GM23338 (cell line): ENCODE measurements around the gene CIB4. TPM values are rescaled to one million over a fixed set of nuclear protein-coding genes. Genes with fewer than 3 reads are reported as not detected.

Experiments used
- ATAC-seq: fragments of 200-7000 bp; cut with Tn5 transposase; 3 replicates; pipeline ENCODE4 v1.9.1; 2020
- DNase-seq: peaks from one replicate; pipeline ENCODE4 v3.0.0-alpha.2; 2015; ENCODE audit warnings: low spot score
- H2AFZ ChIP-seq: fragments of 200-600 bp; sonication (generic); 2 replicates; pipeline ENCODE4 v1.8.0; 2016; ENCODE audit warnings: antibody characterized with exemption, mild to moderate bottlenecking, moderate library complexity
- H3F3A ChIP-seq: fragments of 200-600 bp; sonication (generic); replicated peaks from 2 replicates; pipeline ENCODE4 v1.8.0; 2017; ENCODE audit warnings: antibody characterized with exemption, mixed run types, low read depth
- H3K27ac ChIP-seq: fragments of 200-600 bp; sonication (generic); 2 replicates; pipeline ENCODE4 v1.6.1; 2016; ENCODE audit warnings: low read depth
- H3K27me3 ChIP-seq: fragments of 200-600 bp; sonication (generic); 2 replicates; pipeline ENCODE4 v1.8.0; 2016; ENCODE audit warnings: mild to moderate bottlenecking, mixed run types, moderate library complexity; ENCODE audit not compliant: insufficient read depth
- H3K36me3 ChIP-seq: fragments of 200-600 bp; sonication (generic); 2 replicates; pipeline ENCODE4 v1.8.0; 2016; ENCODE audit warnings: mild to moderate bottlenecking; ENCODE audit not compliant: insufficient read depth
- H3K4me1 ChIP-seq: fragments of 200-600 bp; sonication (generic); 2 replicates; pipeline ENCODE4 v1.8.0; 2016; ENCODE audit warnings: mild to moderate bottlenecking, moderate library complexity; ENCODE audit not compliant: insufficient read depth
- H3K4me2 ChIP-seq: fragments of 200-600 bp; sonication (generic); 2 replicates; pipeline ENCODE4 v1.7.1; 2017; ENCODE audit warnings: mixed run types
- H3K4me3 ChIP-seq: fragments of 200-600 bp; sonication (generic); 2 replicates; pipeline ENCODE4 v1.6.1; 2016; ENCODE audit warnings: mixed run types
- H3K79me2 ChIP-seq: fragments of 200-600 bp; sonication (generic); replicated peaks from 2 replicates; pipeline ENCODE4 v1.8.0; 2017; ENCODE audit warnings: mild to moderate bottlenecking; ENCODE audit not compliant: insufficient read depth
- H3K9me2 ChIP-seq: fragments of 200-600 bp; sonication (generic); 2 replicates; pipeline ENCODE4 v1.8.0; 2017; ENCODE audit not compliant: insufficient read depth
- H4K20me1 ChIP-seq: fragments of 200-600 bp; sonication (generic); replicated peaks from 2 replicates; pipeline ENCODE4 v1.8.0; 2017; ENCODE audit warnings: mild to moderate bottlenecking; ENCODE audit not compliant: insufficient read depth
- H3K27ac Mint-ChIP-seq: 2 replicates; pipeline ENCODE4 v1.8.0; 2020; ENCODE audit warnings: inconsistent platforms, mild to moderate bottlenecking, moderate library complexity, mixed read lengths
- H3K27me3 Mint-ChIP-seq: 3 replicates; pipeline ENCODE4 v1.8.0; 2022; ENCODE audit warnings: low read depth, mild to moderate bottlenecking, moderate library complexity, mixed read lengths, inconsistent platforms; ENCODE audit not compliant: insufficient read depth, poor library complexity
- H3K36me3 Mint-ChIP-seq: 3 replicates; pipeline ENCODE4 v1.8.0; 2021; ENCODE audit warnings: low read depth, mild to moderate bottlenecking, inconsistent platforms, moderate library complexity, mixed read lengths
- H3K4me1 Mint-ChIP-seq: 3 replicates; pipeline ENCODE4 v1.8.0; 2020; ENCODE audit warnings: mild to moderate bottlenecking, inconsistent platforms, mixed read lengths
- H3K4me3 Mint-ChIP-seq: 3 replicates; pipeline ENCODE4 v1.8.0; 2021; ENCODE audit warnings: moderate library complexity, mild to moderate bottlenecking, inconsistent platforms, mixed read lengths
- H3K9me3 Mint-ChIP-seq: 3 replicates; pipeline ENCODE4 v1.8.0; 2020; ENCODE audit warnings: moderate library complexity, mild to moderate bottlenecking, inconsistent platforms, mixed read lengths
- CREB1 ChIP-seq: fragments of 250-450 bp; sonication (Bioruptor Pico); IDR thresholded peaks from 2 replicates; pipeline ENCODE4 v1.5.0; 2020; ENCODE audit warnings: low read depth, mild to moderate bottlenecking, moderate library complexity
- EZH2 ChIP-seq: fragments of 200-600 bp; sonication (generic); IDR thresholded peaks from one replicate; pipeline ENCODE4 v1.8.0; 2017; ENCODE audit warnings: antibody characterized with exemption, mild to moderate bottlenecking, low read depth; ENCODE audit not compliant: unreplicated experiment
- EZH2phosphoT487 ChIP-seq: fragments of 200-600 bp; sonication (generic); IDR thresholded peaks from one replicate; pipeline ENCODE4 v1.8.1; 2018; ENCODE audit warnings: antibody characterized with exemption; ENCODE audit not compliant: unreplicated experiment
- JUNB ChIP-seq: IDR thresholded peaks from one replicate; pipeline ENCODE4 v1.6.1; 2016; ENCODE audit warnings: antibody characterized with exemption; ENCODE audit not compliant: unreplicated experiment
- NANOG ChIP-seq: IDR thresholded peaks from 2 replicates; pipeline ENCODE4 v1.6.1; 2016; ENCODE audit warnings: antibody characterized with exemption, borderline replicate concordance
- POLR2AphosphoS5 ChIP-seq: IDR thresholded peaks from 2 replicates; pipeline ENCODE4 v1.6.1; 2016; ENCODE audit warnings: antibody characterized with exemption, low read depth
- STAT1 ChIP-seq: IDR thresholded peaks from one replicate; pipeline ENCODE4 v1.6.1; 2016; ENCODE audit warnings: antibody characterized with exemption; ENCODE audit not compliant: unreplicated experiment
- ZNF114 ChIP-seq: fragments of 250-450 bp; sonication (Bioruptor Pico); IDR thresholded peaks from 2 replicates; pipeline ENCODE4 v1.5.0; 2020; ENCODE audit warnings: mild to moderate bottlenecking, moderate library complexity
- ZNF331 ChIP-seq: fragments of 250-450 bp; sonication (Bioruptor Pico); IDR thresholded peaks from 2 replicates; pipeline ENCODE4 v1.5.0; 2020; ENCODE audit warnings: low read depth, mild to moderate bottlenecking, moderate library complexity
- polyA plus RNA-seq: library from polyadenylated mRNA; unstranded; fragments of >200 nt; fragmentation: Nextera tagmentation; extraction: Ambion mirVana; gene quantifications from 2 replicates; pipeline ENCODE4 v1.2.1, GENCODE V29; 2016
- total RNA-seq: library from RNA; depleted of rRNA; stranded (reverse); fragments of >200 nt; shearing (Covaris generic); gene quantifications from 2 replicates; pipeline ENCODE4 v1.2.3, GENCODE V29; 2014
- TF ChIP-seq, protein P1 (sequence below): IDR thresholded peaks from 2 replicates; pipeline ENCODE4 v1.6.1; 2016; ENCODE audit warnings: antibody characterized with exemption
- TF ChIP-seq, protein P2 (sequence below), 2 experiments: fragments of 200-600 bp in 1 of 2; sonication (generic) in 1 of 2; conservative IDR thresholded peaks; 2 replicates each; pipeline versions ENCODE4 v1.5.1 to v1.6.1; 2016 to 2017; ENCODE audit warnings: antibody characterized with exemption in 2 of 2, low read depth in 2 of 2, mild to moderate bottlenecking in 2 of 2, moderate library complexity in 1 of 2
- TF ChIP-seq, protein P3 (sequence below): IDR thresholded peaks from one replicate; pipeline ENCODE4 v1.6.1; 2018; ENCODE audit warnings: antibody characterized with exemption; ENCODE audit not compliant: unreplicated experiment
- TF ChIP-seq, protein P4 (sequence below): fragments of 250-450 bp; sonication (Bioruptor Pico); IDR thresholded peaks from 2 replicates; pipeline ENCODE4 v1.5.0; 2020; ENCODE audit warnings: mild to moderate bottlenecking, moderate library complexity

The CIB4 gene
- total and polyA plus RNA-seq, 2 experiments from 2014 or later: not detected

DNA sequence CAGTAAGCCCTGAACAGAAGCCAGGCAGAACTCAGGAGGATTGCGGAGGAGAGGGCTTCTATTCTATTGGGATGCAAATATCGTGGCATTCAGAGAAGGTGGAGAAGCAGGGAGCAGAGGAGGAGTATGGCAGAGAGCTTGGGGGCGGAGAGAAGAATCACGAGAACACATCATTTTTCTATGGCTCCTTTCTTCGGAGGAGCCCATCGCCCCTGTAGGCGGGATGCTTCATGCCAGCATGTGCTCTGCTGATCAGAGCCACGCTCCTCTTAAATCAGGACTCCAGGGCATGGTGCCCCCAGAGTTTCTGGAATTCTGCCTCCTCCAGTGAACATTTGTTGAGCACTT, 71.1 kb downstream of the CIB4 start:
- Mint-ChIP-seq H3K27me3 (peaks cover 14% of the 10 kb centered on the region), H3K36me3 (no peaks in the 10 kb centered on the region), H3K9me3 (no peaks in the 10 kb centered on the region; the same call in 2 of the 3 replicates), H3K4me1 (peaks cover 34% of the 10 kb centered on the region), H3K4me3 (no peak overlapping the region), H3K27ac (no peak overlapping the region)
- H3K9me2 ChIP-seq: no peaks in the 10 kb centered on the region
- no peak overlapping the region for H2AFZ ChIP-seq
- H3K27me3 ChIP-seq: no peaks in the 10 kb centered on the region
- no peaks in the 10 kb centered on the region for H4K20me1 ChIP-seq
- H3K4me3 ChIP-seq: no peak overlapping the region
- no peaks in the 10 kb centered on the region for H3K36me3 ChIP-seq
- no peaks in the 10 kb centered on the region for H3K79me2 ChIP-seq
- H3K4me2 ChIP-seq: no peak overlapping the region
- TF ChIP-seq ZNF331 (CRISPR knock-in tag) (no peak), STAT1 (no peak), NANOG (no peak), CREB1 (no peak), JUNB (no peak), POLR2AphosphoS5 (no peak), ZNF114 (CRISPR knock-in tag) (no peak), EZH2phosphoT487 (no peak), EZH2 (no peak)
- TF ChIP-seq, protein P1, sequence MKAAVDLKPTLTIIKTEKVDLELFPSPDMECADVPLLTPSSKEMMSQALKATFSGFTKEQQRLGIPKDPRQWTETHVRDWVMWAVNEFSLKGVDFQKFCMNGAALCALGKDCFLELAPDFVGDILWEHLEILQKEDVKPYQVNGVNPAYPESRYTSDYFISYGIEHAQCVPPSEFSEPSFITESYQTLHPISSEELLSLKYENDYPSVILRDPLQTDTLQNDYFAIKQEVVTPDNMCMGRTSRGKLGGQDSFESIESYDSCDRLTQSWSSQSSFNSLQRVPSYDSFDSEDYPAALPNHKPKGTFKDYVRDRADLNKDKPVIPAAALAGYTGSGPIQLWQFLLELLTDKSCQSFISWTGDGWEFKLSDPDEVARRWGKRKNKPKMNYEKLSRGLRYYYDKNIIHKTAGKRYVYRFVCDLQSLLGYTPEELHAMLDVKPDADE: no peak
- TF ChIP-seq, protein P2, sequence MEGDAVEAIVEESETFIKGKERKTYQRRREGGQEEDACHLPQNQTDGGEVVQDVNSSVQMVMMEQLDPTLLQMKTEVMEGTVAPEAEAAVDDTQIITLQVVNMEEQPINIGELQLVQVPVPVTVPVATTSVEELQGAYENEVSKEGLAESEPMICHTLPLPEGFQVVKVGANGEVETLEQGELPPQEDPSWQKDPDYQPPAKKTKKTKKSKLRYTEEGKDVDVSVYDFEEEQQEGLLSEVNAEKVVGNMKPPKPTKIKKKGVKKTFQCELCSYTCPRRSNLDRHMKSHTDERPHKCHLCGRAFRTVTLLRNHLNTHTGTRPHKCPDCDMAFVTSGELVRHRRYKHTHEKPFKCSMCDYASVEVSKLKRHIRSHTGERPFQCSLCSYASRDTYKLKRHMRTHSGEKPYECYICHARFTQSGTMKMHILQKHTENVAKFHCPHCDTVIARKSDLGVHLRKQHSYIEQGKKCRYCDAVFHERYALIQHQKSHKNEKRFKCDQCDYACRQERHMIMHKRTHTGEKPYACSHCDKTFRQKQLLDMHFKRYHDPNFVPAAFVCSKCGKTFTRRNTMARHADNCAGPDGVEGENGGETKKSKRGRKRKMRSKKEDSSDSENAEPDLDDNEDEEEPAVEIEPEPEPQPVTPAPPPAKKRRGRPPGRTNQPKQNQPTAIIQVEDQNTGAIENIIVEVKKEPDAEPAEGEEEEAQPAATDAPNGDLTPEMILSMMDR (conservative IDR thresholded peaks at IDR 0.05; ENCODE audit: low read depth in 2 of 2): no peak
- TF ChIP-seq, protein P3, sequence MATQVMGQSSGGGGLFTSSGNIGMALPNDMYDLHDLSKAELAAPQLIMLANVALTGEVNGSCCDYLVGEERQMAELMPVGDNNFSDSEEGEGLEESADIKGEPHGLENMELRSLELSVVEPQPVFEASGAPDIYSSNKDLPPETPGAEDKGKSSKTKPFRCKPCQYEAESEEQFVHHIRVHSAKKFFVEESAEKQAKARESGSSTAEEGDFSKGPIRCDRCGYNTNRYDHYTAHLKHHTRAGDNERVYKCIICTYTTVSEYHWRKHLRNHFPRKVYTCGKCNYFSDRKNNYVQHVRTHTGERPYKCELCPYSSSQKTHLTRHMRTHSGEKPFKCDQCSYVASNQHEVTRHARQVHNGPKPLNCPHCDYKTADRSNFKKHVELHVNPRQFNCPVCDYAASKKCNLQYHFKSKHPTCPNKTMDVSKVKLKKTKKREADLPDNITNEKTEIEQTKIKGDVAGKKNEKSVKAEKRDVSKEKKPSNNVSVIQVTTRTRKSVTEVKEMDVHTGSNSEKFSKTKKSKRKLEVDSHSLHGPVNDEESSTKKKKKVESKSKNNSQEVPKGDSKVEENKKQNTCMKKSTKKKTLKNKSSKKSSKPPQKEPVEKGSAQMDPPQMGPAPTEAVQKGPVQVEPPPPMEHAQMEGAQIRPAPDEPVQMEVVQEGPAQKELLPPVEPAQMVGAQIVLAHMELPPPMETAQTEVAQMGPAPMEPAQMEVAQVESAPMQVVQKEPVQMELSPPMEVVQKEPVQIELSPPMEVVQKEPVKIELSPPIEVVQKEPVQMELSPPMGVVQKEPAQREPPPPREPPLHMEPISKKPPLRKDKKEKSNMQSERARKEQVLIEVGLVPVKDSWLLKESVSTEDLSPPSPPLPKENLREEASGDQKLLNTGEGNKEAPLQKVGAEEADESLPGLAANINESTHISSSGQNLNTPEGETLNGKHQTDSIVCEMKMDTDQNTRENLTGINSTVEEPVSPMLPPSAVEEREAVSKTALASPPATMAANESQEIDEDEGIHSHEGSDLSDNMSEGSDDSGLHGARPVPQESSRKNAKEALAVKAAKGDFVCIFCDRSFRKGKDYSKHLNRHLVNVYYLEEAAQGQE: no peak
- TF ChIP-seq, protein P4, sequence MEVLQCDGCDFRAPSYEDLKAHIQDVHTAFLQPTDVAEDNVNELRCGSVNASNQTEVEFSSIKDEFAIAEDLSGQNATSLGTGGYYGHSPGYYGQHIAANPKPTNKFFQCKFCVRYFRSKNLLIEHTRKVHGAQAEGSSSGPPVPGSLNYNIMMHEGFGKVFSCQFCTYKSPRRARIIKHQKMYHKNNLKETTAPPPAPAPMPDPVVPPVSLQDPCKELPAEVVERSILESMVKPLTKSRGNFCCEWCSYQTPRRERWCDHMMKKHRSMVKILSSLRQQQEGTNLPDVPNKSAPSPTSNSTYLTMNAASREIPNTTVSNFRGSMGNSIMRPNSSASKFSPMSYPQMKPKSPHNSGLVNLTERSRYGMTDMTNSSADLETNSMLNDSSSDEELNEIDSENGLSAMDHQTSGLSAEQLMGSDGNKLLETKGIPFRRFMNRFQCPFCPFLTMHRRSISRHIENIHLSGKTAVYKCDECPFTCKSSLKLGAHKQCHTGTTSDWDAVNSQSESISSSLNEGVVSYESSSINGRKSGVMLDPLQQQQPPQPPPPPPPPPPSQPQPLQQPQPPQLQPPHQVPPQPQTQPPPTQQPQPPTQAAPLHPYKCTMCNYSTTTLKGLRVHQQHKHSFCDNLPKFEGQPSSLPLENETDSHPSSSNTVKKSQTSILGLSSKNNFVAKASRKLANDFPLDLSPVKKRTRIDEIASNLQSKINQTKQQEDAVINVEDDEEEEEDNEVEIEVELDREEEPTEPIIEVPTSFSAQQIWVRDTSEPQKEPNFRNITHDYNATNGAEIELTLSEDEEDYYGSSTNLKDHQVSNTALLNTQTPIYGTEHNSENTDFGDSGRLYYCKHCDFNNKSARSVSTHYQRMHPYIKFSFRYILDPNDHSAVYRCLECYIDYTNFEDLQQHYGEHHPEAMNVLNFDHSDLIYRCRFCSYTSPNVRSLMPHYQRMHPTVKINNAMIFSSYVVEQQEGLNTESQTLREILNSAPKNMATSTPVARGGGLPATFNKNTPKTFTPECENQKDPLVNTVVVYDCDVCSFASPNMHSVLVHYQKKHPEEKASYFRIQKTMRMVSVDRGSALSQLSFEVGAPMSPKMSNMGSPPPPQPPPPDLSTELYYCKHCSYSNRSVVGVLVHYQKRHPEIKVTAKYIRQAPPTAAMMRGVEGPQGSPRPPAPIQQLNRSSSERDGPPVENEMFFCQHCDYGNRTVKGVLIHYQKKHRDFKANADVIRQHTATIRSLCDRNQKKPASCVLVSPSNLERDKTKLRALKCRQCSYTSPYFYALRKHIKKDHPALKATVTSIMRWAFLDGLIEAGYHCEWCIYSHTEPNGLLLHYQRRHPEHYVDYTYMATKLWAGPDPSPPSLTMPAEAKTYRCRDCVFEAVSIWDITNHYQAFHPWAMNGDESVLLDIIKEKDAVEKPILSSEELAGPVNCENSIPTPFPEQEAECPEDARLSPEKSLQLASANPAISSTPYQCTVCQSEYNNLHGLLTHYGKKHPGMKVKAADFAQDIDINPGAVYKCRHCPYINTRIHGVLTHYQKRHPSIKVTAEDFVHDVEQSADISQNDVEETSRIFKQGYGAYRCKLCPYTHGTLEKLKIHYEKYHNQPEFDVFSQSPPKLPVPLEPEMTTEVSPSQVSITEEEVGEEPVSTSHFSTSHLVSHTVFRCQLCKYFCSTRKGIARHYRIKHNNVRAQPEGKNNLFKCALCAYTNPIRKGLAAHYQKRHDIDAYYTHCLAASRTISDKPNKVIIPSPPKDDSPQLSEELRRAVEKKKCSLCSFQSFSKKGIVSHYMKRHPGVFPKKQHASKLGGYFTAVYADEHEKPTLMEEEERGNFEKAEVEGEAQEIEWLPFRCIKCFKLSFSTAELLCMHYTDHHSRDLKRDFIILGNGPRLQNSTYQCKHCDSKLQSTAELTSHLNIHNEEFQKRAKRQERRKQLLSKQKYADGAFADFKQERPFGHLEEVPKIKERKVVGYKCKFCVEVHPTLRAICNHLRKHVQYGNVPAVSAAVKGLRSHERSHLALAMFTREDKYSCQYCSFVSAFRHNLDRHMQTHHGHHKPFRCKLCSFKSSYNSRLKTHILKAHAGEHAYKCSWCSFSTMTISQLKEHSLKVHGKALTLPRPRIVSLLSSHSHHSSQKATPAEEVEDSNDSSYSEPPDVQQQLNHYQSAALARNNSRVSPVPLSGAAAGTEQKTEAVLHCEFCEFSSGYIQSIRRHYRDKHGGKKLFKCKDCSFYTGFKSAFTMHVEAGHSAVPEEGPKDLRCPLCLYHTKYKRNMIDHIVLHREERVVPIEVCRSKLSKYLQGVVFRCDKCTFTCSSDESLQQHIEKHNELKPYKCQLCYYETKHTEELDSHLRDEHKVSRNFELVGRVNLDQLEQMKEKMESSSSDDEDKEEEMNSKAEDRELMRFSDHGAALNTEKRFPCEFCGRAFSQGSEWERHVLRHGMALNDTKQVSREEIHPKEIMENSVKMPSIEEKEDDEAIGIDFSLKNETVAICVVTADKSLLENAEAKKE: no peak
- DNase-seq: no peak
- no peak overlapping the region for H3K27ac ChIP-seq
- peaks cover 6% of the 10 kb centered on the region; the same call in 1 of the 2 replicates for H3K4me1 ChIP-seq
- no peaks in the 10 kb centered on the region for H3F3A ChIP-seq
- ATAC-seq: no peak
